Activated CD8-positive, alpha-beta memory T cell treated with anti-CD3 and anti-CD28 coated beads, Interleukin-2, amount 50 U/mL, for 24 hours (primary cell): ENCODE data around the gene PPP1R11.
"Not testable (repeated sequence)": the region's sequence is repeated elsewhere in the genome, so short reads cannot be mapped to it uniquely, and the experiment has no call there.

Source experiments
- DNase-seq: peaks from one replicate; pipeline ENCODE4 v3.0.0-alpha.2; 2020; ENCODE audit errors: extremely low read depth

Gene PPP1R11

DNA sequence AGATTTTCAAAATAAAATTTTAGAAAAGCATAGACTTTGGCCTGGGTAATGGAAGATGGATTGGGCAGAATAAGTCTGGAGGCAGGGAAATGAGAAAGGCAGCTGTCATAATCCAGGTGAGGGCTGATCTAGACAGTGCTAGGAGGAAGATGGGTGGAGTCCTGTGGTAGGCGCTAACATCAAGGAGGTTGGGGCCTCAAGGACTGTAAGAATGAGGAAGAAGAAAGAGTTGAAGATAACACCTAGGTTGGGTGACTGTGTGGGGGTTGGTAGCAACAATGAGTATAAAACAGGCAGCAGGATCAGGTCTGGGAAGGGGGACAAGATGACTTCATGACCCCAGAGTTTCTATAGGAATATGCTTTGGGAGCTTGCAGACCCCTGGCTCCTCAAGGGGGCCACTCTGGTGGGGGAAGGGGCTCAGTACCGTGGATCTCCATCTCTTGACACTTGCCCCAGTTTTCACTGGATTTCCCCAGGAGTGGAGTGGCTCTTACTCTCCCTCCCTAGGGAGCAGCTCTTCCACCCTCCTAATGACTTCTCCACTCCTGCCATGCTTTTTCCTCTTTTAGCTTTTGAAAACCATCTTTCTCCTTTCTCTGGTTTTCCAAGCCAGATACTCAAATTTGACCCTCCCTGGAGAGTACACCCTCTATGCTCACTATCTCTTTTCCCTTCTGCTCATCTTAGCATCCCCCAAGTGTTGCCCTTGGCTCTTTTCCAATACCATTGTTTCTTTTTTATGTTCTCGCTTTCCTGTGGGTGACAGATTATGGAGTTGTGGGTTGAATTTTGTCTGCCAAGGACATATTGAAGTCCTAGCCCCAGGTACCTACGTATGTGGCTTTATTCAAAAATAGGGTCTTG lies 31.1 kb downstream of the PPP1R11 start:
- DNase-seq = no peak

DNA sequence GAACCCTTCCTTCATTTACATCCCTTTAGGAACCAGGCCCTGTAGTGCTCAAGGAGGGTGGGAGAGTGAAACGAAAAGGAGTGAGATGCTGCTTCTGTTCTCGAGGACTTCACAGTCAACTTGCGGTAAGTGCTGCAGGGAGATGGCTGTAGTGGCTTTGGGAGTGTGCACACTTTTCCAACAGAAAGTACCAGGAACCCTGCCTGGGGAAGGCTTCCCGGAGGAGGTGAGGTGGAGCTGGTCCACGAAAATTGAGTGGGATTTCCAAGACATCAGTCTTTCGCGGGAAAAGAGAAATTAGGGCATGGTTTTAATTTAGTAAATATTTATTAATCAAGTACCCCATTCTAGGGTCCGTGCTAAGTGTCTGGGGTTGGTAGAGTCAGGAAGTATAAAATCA lies 33.2 kb downstream of the PPP1R11 start:
- no peak for DNase-seq

DNA sequence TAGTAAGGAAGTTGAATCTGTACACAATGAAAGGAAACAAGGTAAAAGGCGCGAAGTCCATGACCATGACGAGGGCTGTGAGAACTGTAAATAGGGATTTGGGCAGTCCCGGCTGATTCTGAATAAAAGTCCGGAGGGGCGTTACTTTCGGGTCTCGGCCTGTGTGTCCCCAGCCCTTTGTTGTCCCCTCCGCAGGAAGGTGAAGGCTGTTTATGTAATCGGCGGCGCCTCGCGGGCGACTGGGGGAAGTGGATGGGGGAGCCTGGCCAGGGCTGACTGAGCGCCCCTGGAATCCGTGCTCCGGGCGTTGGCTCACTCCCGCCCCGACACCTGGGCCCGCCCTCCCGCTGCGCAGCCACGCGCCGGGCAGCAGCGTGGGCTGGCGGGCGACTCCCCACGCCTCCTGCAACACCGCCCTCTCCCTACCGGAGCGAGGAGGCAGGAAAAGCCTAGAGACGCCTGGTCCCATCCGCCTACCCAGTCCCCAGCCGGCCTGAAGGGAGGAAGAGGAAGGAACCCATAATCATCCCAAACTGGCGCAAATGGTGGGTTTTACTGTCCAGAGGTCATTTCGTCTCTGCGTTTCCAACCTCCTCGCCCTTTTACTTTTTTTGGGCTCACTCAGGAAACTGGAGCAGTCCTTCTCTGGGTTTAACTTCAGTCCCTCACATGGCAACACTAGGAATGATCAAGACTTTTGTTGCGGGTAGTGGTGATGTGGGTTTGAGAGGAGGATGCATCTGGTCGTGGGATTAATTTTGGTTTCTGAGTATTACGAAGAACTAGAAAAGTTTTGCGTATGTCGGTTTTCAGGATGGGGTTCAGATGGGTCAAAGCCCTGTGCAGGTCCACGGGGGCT lies 33.8 kb downstream of the PPP1R11 start:
- DNase-seq = no peak

DNA sequence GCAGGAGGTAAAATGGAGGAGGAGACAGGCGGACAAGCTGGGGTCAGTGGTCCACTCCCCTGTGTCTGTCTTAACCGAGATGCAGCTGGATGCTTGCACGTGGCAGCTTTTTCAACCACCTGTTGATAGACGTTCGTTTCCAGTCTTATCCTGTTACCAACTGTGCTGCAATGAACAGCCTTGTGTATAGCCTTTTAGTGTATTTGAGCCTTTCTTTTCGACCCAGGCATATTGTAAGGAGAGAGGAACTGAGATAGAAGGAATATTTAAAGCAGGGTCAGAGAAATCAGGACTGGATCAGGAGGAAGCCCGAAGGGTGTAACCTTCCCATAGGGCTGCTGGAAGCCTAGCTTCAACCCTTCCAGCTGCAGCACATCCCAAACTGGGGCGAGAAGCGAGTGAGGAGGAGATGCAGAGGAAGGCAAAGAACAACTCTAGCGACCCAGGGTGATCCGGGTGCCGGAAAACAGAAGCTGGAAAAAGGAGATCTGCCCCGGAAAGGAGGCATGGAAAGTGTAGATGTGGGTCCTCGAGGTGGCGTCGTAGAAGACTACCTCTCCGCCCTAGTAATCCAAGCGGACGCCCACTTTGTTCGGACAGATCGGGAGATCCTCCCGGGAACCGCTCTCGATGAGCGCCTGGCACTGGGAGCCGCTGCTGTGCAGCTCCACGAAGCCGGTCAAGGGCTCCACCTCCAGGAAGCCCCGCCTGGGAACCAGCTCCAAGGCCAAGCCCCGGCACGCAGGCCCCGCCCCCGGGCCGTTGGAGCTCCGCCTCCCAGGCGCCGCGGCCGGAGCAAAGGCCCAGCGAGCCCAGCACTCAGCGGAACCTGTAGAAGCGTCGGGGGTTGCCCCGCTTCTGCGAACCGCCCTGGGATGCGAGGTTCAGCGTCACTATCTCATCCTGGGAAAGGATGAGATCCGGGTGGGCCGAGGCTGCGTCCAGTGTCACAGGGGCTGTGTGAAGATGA lies 34.7 kb downstream of the PPP1R11 start:
- peak; percentile 25 for DNase-seq

DNA sequence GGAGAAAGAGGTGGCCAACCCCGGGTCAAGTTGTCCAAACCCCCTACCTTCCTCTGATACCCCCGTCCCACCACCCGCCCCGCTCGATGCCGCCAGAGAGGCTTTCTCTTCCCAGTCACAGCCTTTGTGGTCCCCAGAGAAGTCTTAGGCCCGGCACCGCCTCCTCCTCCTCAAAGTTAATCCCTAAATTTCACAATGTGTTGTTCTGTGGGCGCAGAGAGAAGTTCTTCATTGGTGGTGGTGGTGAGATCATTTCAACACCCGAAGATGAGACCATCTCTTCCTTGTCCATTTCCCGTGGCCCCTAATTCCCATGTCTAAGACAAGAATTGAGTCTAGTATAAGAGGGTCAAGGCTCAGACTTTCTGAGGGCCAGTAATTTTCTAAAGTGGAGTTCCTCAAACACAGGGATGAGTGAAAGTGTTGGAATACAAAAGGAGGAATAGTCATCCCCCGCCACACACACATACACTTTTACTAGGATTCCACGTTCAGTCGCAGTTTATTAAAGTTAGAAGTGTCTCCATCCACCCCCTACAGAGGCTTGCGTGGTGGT lies 35.5 kb downstream of the PPP1R11 start:
- no peak for DNase-seq

DNA sequence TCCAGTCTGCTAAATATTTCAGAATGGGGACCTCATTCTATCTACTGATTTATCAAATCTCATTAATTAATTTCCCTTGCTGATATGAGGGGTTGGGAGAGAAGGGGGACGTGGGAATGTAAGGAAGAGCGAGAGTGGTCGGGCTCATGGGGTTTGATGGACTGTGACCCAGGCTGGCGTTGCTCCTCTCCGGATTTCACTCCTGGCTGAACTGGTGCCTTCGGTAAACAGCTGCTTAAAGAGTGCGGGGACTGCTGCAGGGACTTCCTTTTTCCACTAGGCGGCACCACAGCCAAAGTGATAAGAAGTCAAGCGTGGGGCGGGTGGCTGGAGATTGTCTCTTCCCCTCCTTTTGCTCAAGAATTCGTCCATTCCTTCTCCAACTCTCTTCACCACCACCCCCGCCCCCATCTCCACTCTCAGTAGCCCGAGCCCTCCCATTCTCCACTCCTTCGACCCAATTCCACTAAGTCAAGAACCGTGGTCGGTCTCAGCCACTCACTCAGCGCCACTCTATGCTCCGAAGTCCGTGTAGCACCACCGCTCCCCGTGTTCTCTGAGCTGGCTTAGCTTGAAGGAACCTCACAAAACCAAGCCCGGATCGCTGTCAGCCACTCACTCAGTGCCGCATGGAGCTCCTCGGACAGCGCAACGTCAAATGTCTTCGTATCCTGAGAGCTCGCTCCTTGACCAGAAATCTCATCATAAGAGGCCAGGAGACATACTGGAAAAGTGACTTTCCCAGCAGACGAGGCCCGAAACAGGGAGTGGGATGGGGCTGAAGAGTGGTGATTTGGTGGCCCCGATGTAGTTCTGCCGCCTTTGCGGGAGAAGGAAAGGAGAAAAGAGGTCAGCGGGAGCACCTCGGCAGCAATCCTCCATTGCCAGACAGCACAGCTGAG lies 36.2 kb downstream of the PPP1R11 start:
- DNase-seq = peak; percentile 49

DNA sequence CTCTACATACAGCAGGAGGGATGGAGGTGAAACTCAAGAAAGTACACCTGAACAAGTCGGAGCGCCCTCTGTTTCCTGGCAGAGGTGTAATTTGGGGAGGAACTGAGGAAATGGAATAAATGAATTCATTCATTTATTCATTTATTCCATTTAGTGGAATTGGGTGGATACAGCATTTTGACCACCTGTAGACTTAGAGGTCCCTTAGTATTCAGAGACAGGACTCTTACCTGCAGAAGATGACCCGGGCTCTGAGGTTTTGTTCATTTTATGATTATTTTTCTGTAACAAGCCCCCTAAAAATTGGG lies 36.8 kb downstream of the PPP1R11 start:
- DNase-seq = no peak

DNA sequence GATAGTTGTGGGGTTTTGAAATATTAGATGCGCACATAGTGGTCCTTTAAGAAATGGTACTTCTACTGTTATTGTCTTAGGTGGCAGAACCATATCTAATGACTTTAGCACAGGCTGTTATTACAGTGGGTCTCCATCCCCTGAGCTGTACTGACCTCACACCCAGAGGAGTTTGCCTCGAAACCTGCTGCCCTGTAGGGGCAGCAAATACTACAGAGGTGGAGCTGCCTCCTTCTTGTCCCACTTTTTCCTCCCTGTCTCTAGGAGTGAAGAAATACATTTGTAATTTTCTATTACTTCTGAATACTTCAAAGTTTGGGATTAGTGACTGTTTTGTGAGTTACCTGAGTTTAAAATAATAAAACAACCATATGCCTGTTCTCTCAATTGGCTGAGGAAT lies 37.7 kb downstream of the PPP1R11 start:
- no peak for DNase-seq

DNA sequence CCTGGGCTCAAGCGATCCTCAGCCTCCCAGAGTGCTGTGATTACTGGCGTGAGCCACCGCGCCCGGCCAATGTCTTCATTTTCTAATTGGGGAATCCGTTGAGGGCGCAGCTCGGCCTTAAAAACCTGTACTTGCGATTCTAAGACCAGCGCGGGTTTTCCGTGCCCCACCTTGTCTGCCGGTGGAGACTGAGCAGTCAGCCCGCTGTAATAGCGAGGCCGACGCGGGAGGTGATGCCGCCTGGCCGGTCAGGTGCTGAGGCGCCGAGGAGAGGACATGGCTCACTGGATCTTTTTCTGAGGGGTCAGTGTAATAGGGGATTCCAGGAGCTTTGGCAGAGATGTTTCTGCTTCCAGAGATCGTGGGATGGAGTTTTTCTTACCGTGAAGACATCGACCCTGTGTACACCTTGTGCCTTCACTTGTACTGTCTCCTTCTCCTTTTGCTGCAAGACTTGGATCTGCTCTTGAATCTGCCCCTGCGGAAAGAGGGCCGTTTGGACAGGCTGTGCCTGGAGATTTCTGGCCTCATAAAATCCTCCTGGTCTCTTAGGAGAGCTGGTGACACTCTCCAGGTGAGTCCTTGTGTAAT lies 44.4 kb downstream of the PPP1R11 start:
- DNase-seq = no peak

DNA sequence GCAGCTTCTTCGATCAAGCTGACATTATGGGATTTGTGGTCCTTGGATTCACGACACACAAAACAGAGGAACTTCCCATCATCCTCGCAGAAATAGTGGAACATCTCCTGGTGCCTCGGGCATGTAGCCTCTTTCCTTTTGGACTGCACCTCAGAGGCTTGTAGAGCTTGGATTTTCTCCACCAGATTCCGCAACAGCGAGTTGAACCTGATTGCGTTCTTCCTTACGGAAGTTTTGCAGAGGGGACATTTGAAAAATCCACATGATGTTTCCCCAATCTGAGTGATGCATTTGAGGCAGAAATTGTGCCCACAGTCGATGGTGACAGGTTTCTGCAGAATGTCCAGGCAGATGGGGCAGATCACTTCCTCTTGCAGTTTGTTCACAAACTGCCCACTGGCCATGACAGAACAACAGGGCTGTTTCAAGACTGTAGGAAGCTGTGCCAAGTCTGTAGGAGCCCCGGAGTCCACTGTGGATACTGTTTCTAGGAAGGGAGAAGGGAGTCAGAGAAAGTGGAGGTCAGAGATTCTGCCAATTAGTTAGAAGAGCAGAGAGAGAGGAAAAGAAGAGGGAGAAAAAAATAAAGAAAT lies 45.5 kb downstream of the PPP1R11 start:
- DNase-seq = no peak

DNA sequence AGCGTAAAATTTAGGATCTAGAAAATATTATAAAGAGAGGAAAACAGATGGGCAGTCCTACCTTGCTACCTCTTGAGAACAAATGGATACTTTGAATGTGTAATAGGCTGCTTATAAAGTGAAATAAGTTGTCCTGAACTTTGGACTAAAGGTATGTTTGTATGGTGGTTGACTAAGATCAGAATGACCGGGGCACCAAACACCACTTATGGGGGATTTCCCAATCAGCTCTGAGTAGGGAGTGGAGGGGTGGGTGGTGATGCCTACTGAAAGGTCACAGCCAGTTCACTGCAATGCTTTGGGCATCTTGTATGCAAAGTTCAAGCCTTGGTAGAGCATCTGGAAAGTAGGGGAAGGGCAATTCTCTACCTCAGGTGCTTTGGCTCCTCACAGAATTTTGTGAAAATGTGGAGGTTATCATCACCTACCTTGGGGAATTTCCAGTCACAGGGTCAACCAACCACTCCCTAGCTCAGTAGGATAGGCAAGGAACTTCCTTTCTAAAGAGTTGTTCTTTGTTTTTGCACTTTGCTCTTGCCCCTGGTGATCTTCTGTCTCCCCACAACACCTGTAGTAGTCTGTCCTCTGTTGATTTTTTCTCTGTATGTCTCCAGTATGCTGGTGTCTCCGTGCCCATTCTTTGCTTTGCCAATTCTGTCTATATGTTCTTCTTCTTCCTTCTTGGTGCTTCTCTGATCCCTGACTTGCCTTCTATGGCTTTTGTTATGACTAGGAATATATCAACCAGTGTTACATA lies 46.2 kb downstream of the PPP1R11 start, which contains the start of gene TRIM31:
Gene TRIM31, minus strand, starts transcription at position 88 of the 757 bp plus-strand sequence. CDS start 285 bp downstream, outside the sequence.
- no peak for DNase-seq

DNA sequence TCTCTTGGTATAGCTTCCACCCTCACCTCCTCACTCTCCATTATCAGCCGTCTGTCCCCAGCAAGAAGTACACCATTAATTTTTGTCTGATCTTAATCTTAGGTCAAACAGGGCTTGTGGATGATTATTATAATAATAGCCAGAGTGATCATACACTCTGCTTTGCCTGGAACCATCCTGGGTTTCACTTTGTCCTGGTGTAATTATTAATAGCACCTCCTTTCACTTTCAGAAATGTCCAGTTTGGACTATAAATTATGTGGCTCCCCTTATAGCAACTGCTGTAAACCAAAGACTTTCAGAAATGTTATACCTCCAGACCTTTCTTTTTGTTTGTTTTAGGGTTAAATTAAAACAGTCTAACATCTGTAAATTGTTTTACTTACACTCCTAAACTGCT lies 46.8 kb downstream of the PPP1R11 start:
- no peak for DNase-seq

DNA sequence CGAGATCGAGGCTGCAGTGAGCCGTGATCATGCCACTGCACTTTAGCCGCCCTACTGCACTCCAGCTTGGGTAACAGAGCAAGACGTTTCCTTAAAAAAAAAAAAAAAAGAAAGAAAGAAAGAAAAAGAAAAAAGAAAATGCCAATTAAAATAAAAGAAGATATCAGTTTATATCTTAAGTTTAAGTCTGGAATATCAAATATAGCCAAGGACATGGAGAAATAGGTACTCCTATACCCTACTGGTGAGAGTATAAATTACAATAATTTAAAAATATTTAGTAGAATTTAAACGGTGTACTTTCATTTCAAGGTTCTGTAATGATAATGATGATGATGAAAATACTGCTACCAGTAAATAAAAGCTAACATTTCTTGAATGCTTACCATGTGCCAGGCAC lies 49.7 kb downstream of the PPP1R11 start:
- DNase-seq = no peak

DNA sequence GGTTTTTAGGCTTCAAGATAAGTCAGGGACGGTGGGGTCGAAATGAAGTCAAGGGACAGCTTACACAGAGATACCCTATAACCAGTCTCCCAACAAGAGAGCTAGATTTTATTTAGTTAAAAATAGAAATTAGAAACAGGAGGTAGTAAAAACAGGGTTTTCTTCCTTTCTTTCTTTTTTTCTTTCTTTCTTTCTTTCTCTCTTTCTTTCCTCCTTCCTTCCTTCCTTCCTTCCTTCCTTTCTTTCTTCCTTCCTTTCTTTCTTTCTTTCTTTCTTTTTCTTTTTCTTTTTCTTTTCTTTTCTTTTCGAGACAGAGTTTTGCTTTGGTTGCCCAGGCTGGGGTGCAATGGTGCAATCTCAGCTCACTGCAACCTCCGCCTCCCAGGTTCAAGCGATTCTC lies 51.7 kb downstream of the PPP1R11 start:
- not testable (repeated sequence) for DNase-seq
